Tibial artery (tissue), 4 donors: ENCODE data around the gene ASGR1.

Experiments used
- DNase-seq, 2 donors: peaks; one replicate each; pipeline ENCODE4 v3.0.0-alpha.2; 2019
- H3K27ac ChIP-seq, 2 donors: fragments of 200-600 bp; sonication (generic) in 1 of 2; 1 replicate in 1 of 2; 2 replicates in 1 of 2; pipeline ENCODE4 v1.5.1; 2018 to 2019; ENCODE audit warnings: mild to moderate bottlenecking in 1 of 2
- H3K27me3 ChIP-seq, 2 donors: fragments of 200-600 bp; sonication (generic) in 1 of 2; one replicate each; pipeline versions ENCODE4 v1.5.1 to v1.6.0; 2016 to 2019
- H3K36me3 ChIP-seq, 3 donors: fragments of 200-600 bp; sonication (generic) in 2 of 3; one replicate each; pipeline ENCODE4 v1.5.1; 2016 to 2019; ENCODE audit warnings: mild to moderate bottlenecking in 2 of 3
- H3K4me1 ChIP-seq, 4 donors: fragments of 200-600 bp; sonication (generic) in 2 of 4; 1 replicate in 3 of 4; 2 replicates in 1 of 4; pipeline ENCODE4 v1.5.1; 2016 to 2019
- H3K4me3 ChIP-seq, 2 donors: fragments of 200-600 bp; sonication (generic) in 1 of 2; 1 replicate in 1 of 2; 2 replicates in 1 of 2; pipeline ENCODE4 v1.5.1; 2018 to 2019; ENCODE audit warnings: mild to moderate bottlenecking in 2 of 2
- H3K9me3 ChIP-seq, 3 donors: fragments of 200-600 bp; sonication (generic) in 1 of 3; one replicate each; pipeline ENCODE4 v1.5.1; 2016 to 2019
- intact Hi-C: fragments of 100-400 bp; cut with DNase I; formaldehyde crosslinking; loops from one replicate; pipeline ENCODE4 v1.15.0; 2023; ENCODE audit warnings: low total_unique reads
- TF ChIP-seq, protein P1 (sequence below), 2 experiments: fragments of 200-600 bp in 1 of 2; fragments of 450-650 bp in 1 of 2; IDR thresholded peaks; one replicate each; pipeline ENCODE4 v1.5.1; 2017 to 2019; ENCODE audit warnings: antibody characterized with exemption in 2 of 2, mild to moderate bottlenecking in 1 of 2, moderate library complexity in 1 of 2

Gene ASGR1

DNA sequence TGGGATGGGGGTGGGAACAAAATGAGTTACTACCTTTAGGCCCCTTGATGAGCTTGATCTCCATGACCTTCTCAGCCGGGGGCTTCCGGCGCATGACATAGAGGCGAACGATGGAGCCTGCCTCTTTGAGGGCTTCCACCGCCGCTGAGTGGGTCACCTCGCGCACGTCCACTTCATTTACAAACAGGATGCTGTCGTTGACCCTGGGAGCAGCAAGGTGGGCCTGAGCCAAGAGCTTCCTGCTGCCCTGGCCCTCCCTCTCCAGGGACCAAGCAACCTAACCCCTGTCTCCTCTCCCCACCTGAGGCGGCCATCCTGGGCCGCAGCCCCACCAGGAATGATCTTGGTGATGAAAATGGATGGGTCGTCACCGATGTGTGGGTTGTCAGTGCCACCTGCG is 24.2 kb upstream of the ASGR1 start:
- TF ChIP-seq, protein P1, sequence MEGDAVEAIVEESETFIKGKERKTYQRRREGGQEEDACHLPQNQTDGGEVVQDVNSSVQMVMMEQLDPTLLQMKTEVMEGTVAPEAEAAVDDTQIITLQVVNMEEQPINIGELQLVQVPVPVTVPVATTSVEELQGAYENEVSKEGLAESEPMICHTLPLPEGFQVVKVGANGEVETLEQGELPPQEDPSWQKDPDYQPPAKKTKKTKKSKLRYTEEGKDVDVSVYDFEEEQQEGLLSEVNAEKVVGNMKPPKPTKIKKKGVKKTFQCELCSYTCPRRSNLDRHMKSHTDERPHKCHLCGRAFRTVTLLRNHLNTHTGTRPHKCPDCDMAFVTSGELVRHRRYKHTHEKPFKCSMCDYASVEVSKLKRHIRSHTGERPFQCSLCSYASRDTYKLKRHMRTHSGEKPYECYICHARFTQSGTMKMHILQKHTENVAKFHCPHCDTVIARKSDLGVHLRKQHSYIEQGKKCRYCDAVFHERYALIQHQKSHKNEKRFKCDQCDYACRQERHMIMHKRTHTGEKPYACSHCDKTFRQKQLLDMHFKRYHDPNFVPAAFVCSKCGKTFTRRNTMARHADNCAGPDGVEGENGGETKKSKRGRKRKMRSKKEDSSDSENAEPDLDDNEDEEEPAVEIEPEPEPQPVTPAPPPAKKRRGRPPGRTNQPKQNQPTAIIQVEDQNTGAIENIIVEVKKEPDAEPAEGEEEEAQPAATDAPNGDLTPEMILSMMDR (IDR thresholded peaks at IDR 0.05), result no peak
- Histone ChIP-seq H3K27me3 (peaks cover 0 to 13% of the 10 kb centered on the region in 2 donors), H3K36me3 (peaks cover 0 to 24% (median 22%) of the 10 kb centered on the region in 3 donors), H3K9me3 (no peaks in the 10 kb centered on the region), H3K4me1 (peaks cover 0 to 18% (median 8%) of the 10 kb centered on the region in 4 donors), H3K4me3 (no peak overlapping the region), H3K27ac (no peak overlapping the region)
- DNase-seq, result no peak
- intact Hi-C loops, result no loop called here

DNA sequence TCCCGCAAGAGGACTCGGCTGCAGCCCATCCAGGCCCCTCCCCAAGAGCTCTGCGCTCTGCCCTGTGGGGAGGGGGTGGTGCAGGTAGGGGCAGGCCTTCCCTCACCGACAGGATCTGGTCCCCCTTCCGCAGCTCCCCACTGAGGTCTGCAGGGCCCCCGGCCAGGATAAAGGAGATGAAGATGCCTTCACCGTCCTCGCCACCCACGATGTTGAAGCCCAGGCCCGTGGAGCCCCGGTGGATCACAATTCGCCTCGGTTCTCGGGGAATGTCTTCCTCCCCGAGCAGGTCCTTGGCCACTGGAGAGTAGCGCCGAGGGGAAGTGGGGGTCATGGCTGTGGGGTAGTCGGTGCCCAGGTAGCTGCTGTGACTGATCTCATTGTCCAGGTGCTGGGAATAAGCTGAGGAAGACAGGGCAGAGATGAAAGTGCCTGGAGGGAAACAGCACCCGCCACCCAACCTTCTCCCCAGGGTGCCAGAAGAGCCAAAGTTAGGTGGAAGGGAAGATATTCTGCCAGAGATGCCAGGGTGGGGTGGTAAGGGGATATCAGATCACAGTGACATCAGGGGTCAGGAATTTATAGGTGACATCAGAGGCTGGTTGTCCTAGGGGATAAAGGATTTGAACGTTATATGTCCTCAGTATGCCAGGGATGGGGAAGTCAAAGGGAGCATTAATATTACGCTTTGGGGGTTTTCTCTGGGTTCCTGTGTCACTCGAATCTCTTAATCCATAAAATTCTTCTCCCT is 17.7 kb upstream of the ASGR1 start:
- intact Hi-C loops, result no loop called here
- TF ChIP-seq, protein P1 (IDR thresholded peaks at IDR 0.05), result no peak
- Histone ChIP-seq H3K4me1 (no peaks in the 10 kb centered on the region), H3K4me3 (no peak overlapping the region), H3K27ac (no peak overlapping the region), H3K9me3 (no peaks in the 10 kb centered on the region), H3K27me3 (no peaks in the 10 kb centered on the region), H3K36me3 (peaks cover 0 to 49% (median 37%) of the 10 kb centered on the region in 3 donors)
- no peak for DNase-seq

DNA sequence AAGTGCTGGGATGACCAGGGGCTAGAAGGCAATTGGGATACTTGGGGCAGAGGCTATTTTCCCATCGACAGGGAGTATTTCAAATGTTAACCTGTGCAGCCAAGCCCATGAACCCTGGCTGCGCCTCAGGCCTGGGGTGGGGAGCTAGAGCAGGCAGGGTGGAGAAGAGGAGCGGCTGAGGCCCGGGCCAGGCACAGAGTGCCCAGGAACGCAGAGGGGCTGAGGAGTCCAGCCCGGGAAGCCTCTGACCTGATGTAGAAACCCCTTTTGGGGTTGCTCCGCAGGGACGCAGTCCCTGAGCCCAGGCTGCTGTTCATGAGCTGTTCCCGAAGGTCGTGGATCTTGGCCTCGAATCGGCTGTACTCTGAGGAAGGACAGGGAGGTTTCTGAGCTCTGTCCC is 16.8 kb upstream of the ASGR1 start:
- TF ChIP-seq, protein P1 (IDR thresholded peaks at IDR 0.05), result no peak
- Histone ChIP-seq H3K4me3 (no peak overlapping the region), H3K27me3 (no peaks in the 10 kb centered on the region), H3K36me3 (peaks cover 0 to 45% (median 33%) of the 10 kb centered on the region in 3 donors), H3K4me1 (no peaks in the 10 kb centered on the region), H3K27ac (no peak overlapping the region), H3K9me3 (no peaks in the 10 kb centered on the region)
- intact Hi-C loops, result no loop called here
- DNase-seq, result no peak

DNA sequence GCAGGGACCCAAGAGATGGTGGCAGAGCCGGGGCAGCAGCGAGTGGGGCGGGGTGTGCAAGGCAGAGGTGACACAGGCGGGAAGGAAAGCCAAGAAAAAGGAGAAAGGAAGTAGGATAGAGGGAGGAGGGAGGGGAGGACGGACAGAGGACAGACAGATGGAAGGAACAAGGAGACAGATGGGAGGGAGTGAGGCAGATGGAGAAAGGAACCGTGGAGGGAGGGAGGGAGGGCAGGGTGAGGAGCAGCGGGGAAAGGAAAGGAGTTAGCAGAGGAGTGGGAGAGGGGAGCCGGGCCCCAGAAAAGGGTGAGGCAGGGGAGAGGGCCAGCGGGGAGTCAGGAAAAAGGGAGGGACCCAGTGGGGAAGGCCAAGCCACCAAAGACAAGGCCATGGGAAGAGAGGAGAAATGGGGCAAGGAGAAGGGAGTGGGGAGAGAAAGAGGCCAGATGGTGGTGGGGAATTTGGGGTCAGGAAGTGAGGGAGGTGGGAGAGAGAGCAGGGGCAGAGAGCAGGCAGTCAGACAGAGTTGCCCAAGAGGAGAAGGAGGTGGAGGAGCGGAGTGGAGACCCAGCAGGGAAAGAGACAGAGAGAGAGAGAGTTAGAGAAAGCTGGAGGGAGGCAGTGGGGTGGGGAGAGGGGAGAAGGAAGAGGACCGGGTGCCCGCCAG is 13.2 kb upstream of the ASGR1 start:
- DNase-seq, result no peak
- TF ChIP-seq, protein P1 (IDR thresholded peaks at IDR 0.05), result no peak
- H3K9me3 ChIP-seq, result no peaks in the 10 kb centered on the region
- no peak overlapping the region for H3K27ac ChIP-seq
- H3K4me3 ChIP-seq, result no peak overlapping the region
- no peaks in the 10 kb centered on the region for H3K4me1 ChIP-seq
- H3K36me3 ChIP-seq, result peaks cover 0 to 54% (median 28%) of the 10 kb centered on the region in 3 donors
- intact Hi-C loops, result no loop called here
- no peaks in the 10 kb centered on the region for H3K27me3 ChIP-seq

DNA sequence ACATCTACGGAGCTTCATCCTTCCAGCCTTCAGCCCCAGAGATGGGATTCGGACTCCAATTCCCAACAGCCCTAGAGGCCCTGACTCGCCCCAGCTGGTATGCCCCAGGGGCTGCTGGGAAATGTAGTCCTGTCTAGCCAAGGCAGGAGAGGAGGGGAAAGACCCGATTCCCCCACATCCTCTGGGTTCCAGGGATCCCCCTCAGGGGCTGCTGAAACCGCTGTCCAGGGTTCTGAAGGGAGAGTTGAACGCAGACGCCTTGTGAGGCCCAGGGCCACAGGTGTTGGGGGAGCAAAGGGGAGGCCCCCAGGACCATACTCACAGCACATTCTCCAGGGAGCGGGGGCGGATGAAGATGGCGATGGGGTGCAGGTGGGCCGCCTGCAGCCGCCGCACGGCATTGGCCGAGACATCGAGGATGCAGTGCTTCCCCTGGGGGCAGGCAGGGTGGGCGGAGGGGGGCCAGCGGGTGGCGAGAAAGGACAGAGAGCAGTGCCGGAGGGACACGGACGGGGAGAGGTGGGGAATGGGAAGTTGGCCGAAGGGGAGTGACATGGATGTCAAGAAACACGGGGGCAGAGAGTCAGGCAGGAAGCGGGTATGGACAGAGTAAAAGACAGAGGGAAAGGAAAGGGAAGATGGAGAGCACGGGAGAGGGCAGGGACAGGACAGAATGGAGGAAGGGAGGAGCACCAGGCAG is 12.6 kb upstream of the ASGR1 start:
- no peaks in the 10 kb centered on the region for H3K9me3 ChIP-seq
- no peaks in the 10 kb centered on the region for H3K27me3 ChIP-seq
- H3K4me1 ChIP-seq, result no peaks in the 10 kb centered on the region
- H3K27ac ChIP-seq, result no peak overlapping the region
- intact Hi-C loops, result no loop called here
- no peak overlapping the region for H3K4me3 ChIP-seq
- no peak for DNase-seq
- peaks cover 0 to 51% (median 24%) of the 10 kb centered on the region in 3 donors for H3K36me3 ChIP-seq
- TF ChIP-seq, protein P1 (IDR thresholded peaks at IDR 0.05), result no peak
